ENCODE measurements around the gene ALKBH4.
A peak's percentile ranks its signal among the peaks of the same experiment; 100 is the strongest.
"Not testable (repeated sequence)": the region's sequence is repeated elsewhere in the genome, so short reads cannot be mapped to it uniquely, and the experiment has no call there.

Gene ALKBH4, protein sequence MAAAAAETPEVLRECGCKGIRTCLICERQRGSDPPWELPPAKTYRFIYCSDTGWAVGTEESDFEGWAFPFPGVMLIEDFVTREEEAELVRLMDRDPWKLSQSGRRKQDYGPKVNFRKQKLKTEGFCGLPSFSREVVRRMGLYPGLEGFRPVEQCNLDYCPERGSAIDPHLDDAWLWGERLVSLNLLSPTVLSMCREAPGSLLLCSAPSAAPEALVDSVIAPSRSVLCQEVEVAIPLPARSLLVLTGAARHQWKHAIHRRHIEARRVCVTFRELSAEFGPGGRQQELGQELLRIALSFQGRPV

DNA sequence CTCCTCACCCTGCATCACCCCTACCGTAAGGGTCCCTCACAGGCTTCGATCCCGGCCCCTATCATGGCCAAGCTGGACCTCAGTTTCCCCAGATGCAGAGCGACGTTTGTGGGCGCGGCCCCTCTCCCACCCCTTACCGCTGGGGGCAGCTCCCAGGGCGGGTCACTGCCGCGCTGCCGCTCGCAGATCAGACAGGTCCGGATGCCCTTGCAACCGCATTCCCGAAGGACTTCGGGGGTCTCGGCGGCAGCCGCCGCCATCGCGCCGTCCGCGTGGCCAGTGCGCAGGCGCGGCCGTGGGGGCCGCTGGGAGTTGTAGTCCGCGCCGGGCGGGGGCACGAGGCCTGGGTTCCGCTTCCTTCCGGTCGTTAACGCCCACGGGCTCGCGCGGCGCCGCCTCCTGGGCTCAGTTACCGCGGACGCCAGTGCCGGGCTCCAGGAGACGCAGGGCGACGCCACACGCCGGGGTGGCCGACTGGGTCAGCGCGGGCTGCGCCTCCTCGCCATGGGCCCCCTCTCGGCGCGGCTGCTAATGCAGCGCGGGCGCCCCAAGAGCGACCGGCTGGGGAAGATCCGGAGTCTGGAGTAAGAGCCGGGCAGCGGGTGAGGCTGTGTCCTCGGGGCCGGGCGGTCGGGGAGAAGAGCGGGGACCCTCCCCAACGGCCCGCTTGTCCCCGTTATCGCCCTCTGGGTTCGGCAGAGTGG lies at the start of gene ALKBH4, which contains the start of gene LRWD1:
ALKBH4 (minus strand) TSS at position 287 of the 704 bp plus-strand sequence; CDS start at position 260, 27 bp downstream.
LRWD1 (plus strand) TSS at position 408 of the 704 bp plus-strand sequence; CDS start at position 505, 97 bp downstream.
- peak; percentile 99 for DNase-seq

DNA sequence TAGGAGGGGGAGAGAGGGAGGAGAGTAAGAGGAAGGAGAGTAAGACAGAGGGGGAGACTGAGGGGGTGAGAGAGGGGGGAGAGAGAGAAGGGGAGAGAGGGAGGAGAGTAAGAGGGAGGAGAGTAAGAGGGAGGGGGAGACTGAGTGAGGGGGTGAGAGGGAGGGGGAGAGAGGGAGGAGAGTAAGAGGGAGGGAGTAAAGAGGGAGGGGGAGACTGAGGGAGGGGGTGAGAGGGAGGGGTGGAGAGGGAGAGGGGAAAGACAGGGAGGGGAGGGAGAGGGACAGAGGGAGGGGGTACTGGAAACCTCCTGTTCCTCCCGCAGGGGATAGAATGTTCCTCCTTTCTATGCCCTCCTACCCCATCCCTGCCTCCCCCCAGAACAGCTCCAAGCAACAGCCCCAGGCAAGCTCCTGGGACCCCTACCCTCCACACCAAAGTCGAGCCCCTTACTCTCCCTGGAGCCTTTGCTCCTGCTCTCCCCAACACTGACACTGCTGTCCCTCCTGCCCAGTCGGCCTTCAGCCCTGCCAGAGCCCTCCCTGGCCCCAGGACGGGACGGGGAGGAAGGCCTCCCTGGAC lies 48.1 kb upstream of the ALKBH4 start:
- DNase-seq: not testable (repeated sequence)

DNA sequence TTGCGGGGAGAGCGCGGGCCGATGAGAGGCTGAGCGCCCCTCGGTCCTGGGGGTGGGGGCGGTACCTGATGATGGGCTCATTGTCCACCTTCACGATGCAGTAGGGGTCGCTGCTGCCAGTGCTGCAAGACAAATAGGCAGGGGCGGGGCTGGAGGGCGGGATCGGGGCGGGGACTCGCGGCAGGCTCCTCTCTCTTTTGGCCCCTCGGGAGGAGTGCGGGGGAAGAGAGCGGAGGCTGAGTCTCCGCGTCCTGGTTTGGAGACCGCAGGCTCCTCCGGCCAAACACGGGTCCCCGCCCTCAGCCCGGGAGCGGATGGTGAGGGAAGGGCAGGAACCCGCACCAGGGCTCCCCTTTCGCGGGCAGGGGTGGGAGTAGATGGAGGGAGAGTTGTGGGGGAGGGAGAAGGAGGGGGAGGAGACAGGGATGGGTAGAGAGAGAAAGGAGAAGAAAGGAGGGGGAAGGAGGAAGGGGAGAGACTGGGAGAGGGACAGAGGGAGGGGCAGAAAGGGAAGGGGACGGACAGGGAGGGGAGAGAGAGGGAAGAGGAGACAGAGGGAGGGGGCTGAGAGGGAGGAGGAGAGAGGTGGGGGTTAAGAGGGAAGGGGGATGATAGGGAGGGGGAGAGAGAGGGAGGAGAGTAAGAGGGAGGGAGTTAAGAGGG lies 47.3 kb upstream of the ALKBH4 start:
- DNase-seq: not testable (repeated sequence)

DNA sequence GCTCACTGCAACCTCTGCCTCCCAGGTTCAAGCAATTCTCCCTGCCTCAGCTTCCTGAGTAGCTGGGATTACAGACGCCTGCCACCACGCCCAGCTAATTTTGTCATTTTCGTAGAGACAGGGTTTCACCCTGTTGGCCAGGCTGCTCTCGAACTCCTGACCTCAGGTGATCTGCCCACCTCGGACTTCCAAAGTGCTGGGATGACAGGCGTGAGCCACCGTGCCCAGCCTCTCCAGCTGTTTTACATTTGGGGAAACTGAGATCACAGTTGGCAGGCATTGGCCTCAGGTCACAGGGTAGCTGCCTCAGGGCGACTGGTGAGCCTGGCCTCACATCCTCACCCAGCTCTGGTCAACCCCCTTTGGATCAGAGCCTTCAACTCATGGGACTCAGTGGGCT lies 45.9 kb upstream of the ALKBH4 start:
- DNase-seq: not testable (repeated sequence)

DNA sequence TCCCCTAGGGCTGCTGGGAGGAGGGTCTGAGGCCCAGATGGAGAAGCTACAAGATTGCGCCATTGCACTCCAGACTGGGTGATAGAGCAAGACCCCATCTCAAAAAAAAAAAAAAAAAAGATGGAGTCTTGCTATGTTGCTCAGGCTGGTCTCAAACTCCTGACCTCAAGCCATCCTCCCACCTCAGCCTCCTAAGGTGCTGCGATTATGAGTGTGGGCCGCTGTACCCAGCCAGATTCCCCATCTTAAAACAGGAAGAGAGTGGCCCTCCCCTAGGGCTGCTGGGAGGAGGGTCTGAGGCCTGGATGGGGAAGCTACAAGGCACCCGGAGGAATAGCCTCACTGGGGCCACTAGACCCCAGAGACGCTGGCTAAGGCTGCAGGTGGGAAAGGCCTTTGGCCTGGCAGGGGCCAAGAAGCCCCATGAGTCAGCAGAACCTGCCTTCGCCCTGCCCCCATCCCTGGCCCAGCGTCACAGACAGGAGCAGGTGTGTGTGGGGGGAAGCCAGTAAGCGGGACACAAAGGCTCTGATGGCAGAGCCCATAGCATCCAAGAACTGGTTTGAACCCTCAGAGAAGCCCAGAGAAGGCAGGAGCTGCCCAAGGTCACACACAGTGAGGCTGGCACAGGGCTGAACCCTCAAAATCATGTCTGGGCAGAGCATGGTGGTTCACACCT lies 42.9 kb upstream of the ALKBH4 start:
- not testable (repeated sequence) for DNase-seq

DNA sequence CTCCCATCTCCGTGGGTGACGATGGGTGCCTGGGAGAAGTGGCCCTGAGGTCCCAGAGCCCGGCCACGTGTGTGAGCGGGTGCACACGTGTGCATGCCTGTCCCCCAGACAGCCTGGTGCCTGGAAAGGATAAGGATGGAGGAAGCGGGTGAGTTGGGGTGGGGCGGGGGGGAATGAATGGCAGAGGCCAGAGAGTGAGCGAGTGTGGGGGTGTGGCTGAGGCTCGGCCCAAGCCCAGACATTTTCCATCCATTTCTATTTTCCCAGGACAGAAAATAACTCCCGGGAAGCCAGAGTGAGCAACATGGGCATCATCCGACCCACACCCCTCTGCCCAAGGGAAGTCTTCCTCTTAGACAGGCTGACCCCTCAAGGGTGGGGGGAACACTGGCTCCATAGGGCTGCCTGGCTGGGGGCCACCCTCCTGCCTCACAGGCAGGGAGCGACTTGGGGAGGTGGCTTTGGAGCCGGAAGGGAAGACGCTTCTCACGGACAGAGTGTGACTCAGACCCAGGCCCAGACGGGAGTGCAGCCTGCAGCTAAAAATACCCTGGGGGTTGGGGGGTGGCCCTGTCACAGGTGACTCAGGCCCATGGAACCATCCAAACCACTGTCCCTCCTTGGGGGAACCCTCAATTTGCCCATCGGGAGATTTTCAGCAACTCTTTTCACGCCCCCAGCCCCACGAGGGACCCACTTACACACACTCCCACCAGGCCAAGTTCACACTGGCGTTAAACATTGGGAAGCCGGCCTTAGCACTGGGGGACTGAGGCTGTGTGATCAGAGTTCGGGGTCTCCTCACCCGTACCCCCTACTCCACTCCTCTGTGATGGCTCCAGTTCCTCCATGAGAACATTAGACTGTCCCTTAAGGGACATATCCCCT lies 40.9 kb upstream of the ALKBH4 start:
- not testable (repeated sequence) for DNase-seq

DNA sequence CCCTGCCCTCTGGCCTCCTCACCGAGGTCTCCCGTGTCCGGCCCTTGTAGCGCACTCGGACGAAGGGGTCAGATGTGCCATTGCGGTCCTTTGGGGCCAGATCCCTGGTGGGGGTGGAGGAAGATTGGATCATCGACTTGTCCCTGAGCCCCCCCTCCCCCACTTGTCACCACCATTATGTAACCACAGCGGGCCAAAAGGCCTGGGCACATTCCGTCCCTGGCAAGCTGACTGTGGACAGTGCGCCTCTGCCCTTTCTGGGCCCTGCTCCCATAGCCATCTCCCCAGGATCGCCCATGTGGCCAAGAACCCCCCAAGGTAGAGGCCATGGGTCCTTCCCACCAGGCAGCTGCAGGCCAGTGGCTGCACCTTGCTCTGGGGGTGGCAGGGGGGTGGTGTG lies 38.5 kb upstream of the ALKBH4 start:
- DNase-seq: not testable (repeated sequence)

DNA sequence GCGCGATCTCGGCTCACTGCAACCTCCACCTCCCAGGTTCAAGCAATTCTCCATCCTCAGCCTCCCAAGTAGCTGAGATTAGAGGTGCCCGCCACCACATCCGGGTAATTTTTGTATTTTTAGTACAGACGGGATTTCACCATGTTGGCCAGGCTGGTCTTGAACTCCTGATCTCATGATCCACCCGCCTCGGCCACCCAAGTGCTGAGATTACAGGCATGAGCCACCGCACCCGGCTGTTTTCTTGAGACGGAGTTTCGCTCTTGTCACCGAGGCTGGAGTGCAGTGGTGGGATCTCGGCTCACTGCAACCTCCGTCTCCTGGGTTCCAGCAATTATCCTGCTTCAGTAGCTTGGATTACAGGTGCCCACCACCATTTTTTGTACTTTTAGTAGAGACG lies 33.7 kb upstream of the ALKBH4 start:
- DNase-seq: not testable (repeated sequence)

DNA sequence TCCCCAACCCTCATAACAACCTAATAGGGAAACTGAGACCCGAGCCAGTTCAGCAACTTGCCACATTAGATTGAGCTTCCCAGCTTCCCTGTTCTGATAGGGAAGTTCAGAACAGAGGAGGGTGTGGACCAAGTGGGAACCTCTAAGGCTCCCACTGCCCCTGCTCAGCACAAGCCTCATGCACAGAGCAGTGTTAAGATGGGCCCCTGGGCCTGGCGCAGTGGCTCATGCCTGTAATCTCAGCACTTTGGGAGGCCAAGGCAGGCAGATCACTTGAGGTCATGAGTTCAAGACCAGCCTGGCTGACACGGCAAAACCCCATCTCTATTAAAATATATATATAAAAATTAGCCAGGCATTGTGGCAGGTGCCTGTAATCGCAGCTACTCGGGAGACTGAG lies 32.6 kb upstream of the ALKBH4 start:
- DNase-seq: peak; percentile 56

DNA sequence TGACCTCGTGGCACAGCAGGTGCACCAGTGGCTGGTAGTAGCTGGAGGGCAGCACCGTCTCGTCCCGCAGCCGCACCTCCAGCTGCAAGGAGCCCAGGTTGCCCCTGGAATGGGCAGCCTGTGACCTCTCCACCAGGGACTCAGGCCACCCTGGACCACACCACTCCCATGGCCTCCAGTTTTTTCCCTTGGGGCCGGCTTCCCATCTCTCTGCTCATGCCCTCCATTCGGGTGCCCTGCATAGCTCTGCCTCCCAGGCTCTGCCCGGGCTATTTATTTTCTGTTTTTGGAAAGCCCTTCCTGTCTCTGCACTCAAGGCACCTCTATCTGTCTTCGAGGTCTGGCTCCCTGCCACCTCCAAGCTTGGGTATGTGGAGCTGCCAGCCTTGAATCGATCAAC lies 32.2 kb upstream of the ALKBH4 start:
- peak; percentile 57 for DNase-seq

DNA sequence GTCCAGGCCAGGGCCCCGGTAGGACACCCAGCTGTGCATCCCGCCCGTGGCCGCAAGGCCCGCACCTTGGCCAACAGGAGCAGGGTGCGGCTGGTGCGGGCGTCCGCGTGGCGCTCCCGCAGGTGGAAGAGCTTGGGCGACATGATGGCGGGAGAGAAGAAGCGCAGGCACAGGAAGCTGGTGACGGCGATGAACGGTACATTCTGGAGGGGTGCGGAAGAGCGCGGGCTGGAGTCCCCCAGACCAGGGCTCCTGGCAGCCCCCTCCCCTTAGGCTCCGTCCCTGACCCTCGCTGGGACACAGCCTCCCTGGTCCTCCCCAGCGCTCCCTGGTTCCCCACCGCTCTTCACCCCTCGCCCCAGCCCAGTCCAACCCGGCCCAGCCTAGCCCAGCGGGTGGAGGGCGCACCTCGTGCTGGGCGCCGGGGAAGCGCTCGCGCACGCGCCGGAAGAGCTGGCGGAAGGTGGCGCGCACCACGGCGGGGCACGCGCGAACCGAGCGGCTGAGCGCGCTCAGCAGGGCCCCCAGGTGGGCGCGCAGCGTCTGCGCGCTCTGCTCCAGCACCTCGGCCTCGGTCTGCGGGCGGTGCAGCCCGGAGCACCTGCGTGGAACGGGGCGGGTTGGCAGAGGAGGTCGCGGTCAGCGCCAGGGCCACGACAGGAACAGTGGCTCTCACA lies 29.9 kb upstream of the ALKBH4 start:
- not testable (repeated sequence) for DNase-seq

DNA sequence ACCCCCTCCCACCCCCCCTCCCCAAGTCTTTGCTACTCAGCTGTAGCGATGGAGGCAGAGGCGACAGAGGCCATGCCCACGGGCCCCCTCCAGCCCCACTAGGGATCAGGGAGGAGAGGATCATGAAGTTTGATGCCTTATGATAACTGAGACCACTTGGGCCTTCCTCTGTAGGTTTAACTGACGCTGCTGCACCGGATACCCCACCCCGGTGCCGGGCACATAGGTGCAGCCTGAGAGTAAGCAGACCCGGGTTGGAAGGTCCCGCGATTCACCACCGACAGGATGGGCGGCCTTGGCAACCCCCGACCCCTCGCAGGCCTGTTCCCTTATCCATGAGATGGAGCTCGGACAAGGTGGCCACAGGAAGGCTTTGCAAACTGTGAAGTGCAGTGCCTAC lies 29.4 kb upstream of the ALKBH4 start:
- peak; percentile 66 for DNase-seq

DNA sequence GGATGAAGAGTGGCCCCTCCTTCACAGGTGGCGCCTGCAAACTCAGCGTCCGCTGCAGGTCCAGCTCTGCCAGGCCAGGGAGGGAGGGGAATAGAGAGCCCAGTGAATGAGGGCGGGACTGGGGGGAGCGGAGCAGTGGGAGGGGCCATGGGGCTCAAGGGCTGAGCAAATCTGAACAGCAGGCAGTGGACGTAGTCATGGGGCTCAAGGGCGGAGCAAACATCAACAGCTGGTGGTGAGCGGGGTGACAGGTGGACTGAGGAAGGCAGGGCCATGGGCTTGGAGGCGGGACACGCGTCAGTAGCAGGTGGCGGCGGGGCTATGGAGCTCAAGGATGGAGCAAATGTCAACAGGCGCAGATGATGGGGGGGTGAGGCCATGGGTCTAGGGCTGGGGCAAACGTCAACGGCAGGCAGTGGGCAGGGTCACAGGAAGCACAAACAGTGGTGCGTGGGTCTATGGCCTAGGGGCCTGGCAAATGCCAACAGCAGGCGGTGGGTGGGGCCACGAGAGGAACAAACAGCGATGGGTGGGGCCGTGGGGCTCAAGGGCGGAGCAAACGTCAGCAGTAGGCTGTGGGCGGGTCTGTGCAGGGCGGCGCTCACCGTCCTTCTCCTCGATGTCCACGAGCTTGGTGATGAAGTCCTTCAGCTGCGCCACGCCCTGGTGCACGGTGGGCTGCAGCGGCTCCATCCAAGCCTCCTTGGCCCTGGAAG lies 28.7 kb upstream of the ALKBH4 start:
- DNase-seq: peak; percentile 58

DNA sequence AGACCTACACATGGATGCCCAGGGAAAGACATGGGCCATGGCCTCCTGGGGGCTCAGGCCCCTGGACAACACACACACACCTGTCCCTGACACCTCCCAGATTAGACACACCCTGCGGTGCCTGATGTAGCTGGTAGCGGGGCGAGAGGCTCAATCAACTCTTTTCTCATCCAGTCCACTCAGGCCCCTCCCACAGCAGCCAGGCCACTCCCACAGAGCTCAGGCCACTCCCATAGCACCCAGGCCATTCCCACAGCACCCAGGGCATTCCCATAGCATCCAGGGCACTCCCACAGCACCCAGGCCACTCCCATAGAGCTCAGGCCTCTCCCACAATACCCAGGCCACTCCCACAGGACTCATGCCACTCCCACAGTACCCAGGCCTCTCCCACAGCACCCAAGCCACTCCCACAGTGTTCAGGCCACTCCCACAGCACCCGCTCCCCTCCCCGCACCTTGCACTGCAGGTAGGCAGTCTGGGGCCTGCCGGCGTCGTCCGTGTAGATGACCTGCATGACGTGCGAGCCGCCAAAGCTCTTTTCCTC lies 25.9 kb upstream of the ALKBH4 start:
- peak; percentile 69 for DNase-seq

DNA sequence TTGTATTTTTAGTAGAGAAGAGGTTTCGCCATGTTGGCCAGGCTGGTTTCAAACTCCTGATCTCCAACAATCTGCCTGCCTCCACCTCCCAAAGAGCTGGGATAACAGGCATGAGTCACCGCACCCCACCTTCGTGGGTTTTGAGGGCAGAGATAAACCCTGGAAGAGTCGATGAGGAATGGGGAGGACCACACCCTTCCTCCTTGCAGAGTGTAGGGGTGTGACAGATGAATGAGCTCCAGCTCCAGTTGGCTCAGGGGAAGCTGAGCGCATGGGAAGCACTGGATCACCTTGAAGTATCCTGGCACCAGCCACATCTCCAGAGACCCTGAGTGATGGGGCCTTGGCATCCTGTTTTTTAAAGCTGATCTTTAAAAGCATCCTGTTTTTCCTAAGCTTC lies 19.7 kb upstream of the ALKBH4 start:
- not testable (repeated sequence) for DNase-seq

DNA sequence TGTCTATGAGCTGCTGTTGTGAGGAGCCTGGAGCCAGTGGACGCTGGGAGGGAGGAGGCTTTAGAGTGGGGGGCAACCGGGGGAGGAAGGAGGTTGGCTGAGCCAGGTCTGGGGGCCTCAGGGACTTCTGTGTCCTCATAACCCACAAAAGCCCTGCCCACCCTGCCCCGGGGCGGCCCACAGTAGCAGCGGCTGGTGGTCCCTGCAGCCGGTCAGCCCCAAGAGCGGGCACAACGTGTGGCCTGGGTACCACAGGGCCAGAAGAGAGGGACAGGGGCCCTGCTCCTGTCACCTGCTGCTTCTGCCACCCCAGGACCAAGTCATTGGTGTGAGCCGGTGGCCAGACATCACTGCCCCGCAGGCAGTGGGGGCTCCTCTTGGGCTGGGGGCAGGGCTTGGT lies 17.3 kb upstream of the ALKBH4 start:
- DNase-seq: not testable (repeated sequence)

DNA sequence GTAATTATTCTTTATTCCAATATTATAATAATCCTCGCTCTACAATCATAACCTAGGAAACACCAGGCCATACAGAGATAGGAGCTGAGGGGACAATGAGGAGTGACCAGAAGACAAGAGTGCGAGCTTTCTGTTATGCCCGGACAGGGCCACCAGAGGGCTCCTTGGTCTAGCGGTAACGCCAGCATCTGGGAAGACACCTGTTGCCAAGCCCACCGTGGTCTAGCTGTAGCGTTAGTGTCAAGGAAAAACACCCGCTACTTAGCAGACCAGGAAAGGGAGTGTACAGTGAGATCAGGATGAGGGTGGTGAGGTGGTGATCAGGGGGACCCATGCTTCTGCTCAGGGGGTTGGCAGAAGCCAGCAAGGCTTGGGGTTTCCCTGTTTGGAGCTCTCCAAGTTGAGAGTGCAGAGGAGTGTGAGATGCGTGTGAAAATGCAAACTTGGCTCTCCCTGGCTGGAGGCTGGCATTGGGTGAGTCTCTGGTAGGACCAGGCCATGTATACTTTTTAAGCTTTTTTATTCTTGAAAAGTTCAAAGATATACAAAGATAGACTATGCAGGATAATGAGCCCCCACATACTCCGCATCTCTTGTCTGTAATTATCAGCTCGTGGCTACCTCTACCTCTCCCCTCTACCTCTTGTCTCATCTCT lies 15.4 kb upstream of the ALKBH4 start:
- not testable (repeated sequence) for DNase-seq

DNA sequence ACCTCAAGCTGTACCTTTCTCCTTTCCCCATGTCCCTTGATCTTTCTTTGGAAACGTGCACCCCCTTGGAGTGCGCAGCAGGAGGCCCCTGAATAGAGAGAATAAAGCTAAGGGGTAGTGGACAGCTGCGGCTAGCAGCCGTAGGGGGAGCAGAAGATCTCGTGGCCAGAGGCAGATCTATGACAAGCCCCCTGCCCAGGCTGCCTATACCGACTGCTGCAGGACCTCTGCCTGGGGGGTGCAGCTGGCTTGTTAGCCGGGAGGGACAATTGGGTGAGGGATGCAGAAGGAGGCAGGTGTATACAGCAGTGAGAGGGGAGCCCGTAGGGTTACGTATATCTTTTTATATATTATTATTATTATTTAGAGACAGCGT lies 14.5 kb upstream of the ALKBH4 start:
- DNase-seq: not testable (repeated sequence)
